DMS153 (cell line): ENCODE results near the gene ISLR.

Experiments
- DNase-seq: peaks from one replicate; lab custom pipeline; 2025; lab: John Stamatoyannopoulos, UW

The ISLR gene

GRCh38 chr15:74173380-74174218 lies at the start of gene ISLR:
Gene ISLR (plus strand): TSS chr15:74173710. CDS start chr15:74174859, 1,149 bp downstream.
- DNase-seq, result no peak

DNA sequence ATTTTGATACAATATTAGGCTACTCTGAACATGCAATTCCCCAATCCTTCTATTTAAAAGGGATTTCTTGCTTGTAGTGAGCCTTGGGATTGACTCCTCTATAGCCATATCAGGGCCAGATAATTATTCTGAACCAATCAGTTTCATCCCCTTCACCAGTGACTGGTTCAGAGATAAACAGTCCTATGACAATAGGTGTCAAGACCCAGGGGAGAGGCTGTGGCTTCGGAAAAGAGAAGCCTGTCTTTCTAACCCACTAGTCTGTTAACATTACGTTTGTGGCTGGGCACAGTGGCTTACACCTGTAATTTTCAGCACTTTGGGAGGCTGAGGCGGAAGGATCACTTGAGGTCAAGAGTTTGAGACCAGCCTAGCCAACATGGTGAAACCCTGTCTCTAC lies 49.3 kb upstream of the ISLR start:
- DNase-seq, result no peak

- no peak for DNase-seq
These were observed 48.8 kb upstream of the ISLR start for GRCh38 chr15:74124759-74125158.

DNA sequence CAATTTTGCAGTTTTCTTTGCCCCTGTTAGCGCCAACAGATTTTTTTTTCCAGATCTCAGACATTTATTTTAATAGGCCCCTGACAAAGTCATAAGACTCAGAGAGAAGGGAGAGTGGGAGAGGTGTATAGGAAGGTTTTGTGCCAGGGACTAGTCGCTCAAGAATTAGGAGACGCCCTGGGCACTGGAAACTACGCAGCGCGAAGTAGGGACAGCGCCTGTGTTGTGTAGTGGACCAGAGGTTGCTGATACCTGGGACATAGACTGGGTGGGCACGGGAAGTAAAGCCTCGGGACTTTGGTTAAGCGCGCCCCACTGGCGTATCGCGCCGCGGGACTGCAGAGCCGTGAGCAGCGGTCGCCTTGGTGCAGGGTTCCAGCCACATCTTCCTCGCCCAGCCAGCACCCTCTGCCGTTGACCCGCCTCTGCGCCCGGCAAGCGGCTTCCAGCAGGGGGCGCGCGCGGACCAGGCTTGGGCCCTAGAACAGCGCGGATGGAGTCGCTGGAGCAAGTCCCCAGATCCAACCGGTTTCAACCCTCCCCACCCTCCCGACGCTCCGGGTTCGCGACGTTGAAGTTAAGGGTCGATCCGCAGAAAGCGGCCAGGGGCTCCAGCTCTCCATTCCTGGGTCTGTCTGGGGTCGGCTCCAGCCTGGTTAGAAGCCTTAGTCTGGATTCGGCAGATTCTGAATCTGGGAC lies 46.1 kb upstream of the ISLR start:
- peak; percentile 55 for DNase-seq

DNA sequence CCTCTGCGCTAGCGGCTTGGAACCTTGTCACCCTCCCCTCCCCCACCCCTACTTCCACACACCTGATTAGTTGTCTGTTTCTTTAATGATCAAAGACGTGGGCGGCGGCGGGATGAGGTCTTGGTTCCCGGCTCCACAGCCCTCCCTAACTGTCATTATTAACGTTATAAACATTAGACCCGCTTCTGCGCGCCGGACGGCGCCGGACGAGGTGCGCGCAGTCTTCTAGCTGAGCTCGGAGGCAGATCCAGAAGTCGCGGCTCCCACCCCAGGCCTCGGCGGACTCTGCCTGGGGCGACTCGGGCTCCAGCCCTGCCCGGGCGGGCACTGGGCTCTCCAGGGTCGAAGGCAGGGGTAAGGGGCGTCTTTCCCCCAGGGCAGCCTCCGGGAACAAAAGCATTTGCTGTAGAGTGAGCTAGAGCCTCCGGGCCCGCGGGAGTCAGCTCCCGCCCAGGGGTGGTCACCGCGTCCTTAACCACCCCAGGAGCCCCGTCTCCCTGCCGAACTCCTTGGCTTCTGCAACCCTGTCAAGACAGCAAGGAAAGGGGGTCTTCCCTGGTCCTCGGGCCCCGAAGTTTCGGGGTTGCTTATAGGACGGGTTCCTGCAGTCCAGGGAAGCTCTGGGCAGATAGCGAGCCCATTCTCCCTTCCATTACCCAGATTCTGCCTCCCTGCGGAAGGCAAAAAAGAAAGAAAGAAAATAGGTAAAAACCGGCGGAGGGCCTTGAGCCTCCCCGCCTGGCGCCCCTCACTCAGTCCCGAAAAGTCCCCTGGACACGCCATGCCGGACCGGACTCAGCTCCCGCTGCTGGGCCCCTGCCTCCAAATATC lies 45.3 kb upstream of the ISLR start:
- no peak for DNase-seq

DNA sequence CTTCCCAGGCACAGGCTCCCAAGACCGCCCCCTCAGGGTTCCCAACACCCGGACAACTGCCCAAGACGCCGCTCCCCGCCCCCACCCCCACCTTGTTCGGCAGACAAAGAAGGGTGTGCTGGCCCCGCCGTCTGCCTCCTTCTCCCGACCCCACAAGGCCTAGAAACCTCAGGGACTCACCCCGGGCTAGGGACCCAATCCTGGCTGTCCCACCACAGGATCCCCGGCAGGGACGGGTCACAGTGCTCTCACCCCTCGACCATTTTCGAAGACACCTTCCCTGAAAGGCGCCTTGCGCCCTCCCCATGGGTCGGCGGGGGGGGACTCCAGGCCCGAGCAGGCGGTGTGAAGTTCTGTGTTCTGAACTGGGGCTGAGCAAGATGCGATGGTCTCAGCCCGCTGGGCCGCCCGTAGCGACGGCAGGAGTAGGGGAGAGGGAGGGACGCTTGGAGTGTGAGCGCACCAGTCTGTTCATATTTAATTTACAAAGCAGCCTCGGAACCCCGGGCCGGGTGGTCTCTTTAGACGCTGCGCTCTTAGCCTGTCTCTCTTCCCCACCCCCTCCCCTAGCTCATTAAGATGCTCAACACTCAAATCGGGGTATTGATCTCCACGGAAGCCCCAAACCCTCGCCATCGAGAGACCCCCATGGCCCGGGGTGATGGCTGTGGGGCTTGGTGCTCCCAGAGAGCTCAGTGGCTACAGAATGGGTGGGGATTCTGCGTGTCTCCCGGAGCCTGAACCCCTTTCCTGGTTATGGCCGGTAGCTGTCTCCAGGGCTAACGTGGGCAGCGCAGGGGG lies 44.5 kb upstream of the ISLR start:
- DNase-seq, result no peak

DNA sequence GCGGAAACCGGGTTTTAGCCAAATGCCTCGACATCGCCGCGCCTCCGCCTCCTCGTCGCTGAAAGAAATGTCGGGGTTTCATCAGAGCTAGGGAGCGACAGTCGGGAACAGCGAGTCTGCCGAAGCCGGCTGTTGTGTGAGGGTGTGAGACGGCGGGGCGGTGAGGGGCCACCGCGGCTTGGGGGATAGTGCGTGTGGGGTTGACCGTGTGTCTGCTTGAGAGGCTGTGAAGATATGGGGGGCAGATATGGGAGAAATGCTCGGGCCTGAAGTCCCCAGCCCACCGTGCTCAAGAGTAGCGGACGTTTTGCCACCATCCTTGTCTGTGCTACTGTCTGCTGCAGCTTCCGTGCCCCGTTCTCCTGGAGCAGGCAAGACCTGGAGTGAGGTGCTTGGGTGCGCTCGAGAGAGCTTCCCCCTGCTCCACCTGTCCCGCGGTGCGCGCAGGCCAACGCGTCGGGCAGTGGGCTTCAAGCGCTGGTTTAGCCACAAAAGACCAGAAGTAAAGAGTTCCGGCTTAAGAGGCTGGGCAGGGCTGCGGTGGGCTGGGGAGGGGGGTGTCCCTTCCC lies 43.8 kb upstream of the ISLR start:
- no peak for DNase-seq

- no peak for DNase-seq
These were observed 43.2 kb upstream of the ISLR start, which contains the start of gene ISLR2 for GRCh38 chr15:74130155-74130848. Gene ISLR2 (plus strand): TSS chr15:74130586. CDS start chr15:74132755, 2,169 bp downstream.

DNA sequence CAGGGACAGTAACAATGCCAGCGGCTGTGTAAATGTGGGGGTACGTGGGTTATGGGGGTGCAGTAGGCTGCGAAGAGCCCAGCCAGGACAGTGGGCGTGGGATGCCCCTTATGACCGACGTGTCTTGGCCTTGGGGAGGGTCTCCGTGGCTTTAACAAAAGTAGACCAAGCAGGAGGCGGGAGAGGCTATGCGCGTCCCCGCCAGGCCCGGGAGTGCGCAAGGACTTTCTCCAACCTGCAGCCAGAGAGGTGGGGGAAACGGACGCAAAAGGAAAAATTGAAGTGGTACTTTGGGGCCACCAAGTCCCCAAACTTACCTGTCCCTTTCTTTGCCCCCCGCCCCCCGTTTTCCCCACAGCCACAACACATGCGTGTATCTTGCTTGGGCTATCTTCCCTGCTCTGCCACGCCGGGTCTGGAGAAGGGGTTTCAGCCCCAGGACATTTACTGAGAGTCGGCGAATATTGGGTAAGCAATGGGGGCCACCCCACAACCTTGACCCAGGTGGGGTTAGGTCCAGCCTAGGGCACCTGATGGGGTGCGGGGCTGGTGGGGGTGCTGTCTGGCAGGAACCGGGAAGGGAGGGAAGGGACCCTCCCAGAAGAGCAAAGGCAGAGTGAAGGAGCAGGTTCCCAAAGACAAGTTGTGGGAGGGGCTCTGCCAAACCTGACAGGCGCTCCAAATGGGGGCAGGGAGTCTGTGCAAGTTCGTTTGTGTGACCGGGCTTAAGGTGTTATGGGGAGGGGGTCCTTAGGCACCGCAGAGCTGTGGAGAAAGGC lies 42.5 kb upstream of the ISLR start:
- DNase-seq, result no peak

- no peak for DNase-seq
These were observed 41.7 kb upstream of the ISLR start for GRCh38 chr15:74131628-74132413.

- DNase-seq, result no peak
These were observed 40.5 kb upstream of the ISLR start for GRCh38 chr15:74132681-74133651.

DNA sequence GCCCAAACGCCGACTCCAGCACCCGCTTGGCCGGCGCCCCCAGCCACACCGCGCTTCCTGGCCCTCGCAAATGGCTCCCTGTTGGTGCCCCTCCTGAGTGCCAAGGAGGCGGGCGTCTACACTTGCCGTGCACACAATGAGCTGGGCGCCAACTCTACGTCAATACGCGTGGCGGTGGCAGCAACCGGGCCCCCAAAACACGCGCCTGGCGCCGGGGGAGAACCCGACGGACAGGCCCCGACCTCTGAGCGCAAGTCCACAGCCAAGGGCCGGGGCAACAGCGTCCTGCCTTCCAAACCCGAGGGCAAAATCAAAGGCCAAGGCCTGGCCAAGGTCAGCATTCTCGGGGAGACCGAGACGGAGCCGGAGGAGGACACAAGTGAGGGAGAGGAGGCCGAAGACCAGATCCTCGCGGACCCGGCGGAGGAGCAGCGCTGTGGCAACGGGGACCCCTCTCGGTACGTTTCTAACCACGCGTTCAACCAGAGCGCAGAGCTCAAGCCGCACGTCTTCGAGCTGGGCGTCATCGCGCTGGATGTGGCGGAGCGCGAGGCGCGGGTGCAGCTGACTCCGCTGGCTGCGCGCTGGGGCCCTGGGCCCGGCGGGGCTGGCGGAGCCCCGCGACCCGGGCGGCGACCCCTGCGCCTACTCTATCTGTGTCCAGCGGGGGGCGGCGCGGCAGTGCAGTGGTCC lies 39.7 kb upstream of the ISLR start:
- no peak for DNase-seq

DNA sequence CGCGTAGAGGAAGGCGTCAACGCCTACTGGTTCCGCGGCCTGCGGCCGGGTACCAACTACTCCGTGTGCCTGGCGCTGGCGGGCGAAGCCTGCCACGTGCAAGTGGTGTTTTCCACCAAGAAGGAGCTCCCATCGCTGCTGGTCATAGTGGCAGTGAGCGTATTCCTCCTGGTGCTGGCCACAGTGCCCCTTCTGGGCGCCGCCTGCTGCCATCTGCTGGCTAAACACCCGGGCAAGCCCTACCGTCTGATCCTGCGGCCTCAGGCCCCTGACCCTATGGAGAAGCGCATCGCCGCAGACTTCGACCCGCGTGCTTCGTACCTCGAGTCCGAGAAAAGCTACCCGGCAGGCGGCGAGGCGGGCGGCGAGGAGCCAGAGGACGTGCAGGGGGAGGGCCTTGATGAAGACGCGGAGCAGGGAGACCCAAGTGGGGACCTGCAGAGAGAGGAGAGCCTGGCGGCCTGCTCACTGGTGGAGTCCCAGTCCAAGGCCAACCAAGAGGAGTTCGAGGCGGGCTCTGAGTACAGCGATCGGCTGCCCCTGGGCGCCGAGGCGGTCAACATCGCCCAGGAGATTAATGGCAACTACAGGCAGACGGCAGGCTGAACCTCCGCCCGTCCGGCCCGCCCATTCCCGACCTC lies 39.0 kb upstream of the ISLR start:
- no peak for DNase-seq

GRCh38 chr15:74135041-74135565 lies 38.4 kb upstream of the ISLR start:
- no peak for DNase-seq

DNA sequence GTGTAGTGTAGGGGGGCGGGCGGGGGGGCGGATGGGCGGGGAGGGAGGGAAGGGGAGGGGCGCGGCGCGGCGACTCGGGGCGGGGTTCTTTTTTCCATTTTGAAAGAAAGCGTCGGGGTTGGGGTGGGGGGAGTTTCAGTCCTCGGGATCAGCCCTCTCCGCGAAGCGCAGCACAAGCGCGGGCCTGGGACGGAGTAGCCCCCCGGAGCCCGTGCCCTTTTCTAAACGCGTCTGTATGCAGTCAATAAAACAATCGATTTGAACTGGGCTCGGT lies 37.0 kb upstream of the ISLR start:
- DNase-seq, result no peak

GRCh38 chr15:74136814-74137536 lies 36.5 kb upstream of the ISLR start:
- DNase-seq, result no peak
